H9 (cell line): ENCODE measurements around the gene AIFM3. TPM values are rescaled to one million over a fixed set of nuclear protein-coding genes. Genes with fewer than 3 reads are reported as not detected.

ENCODE experiments used
- DNase-seq: peaks from one replicate; pipeline ENCODE4 v3.0.0-alpha.2; 2017
- H2AFZ ChIP-seq: one replicate; pipeline ENCODE4 v1.6.1; 2013; ENCODE audit warnings: mild to moderate bottlenecking, low read length, control low read depth, moderate library complexity
- H2AK5ac ChIP-seq: 2 replicates; pipeline ENCODE4 v1.6.1; 2013; ENCODE audit warnings: low read length, control low read depth, mixed read lengths; ENCODE audit not compliant: insufficient read length
- H2BK120ac ChIP-seq: one replicate; pipeline ENCODE4 v1.6.1; 2013; ENCODE audit warnings: low read depth, mild to moderate bottlenecking, low read length, control low read depth, inconsistent platforms; ENCODE audit not compliant: poor library complexity, severe bottlenecking
- H2BK12ac ChIP-seq: 2 replicates; pipeline ENCODE4 v1.6.1; 2013; ENCODE audit warnings: low read length, control low read depth, mixed read lengths, low read depth; ENCODE audit not compliant: insufficient read length
- H2BK15ac ChIP-seq: 2 replicates; pipeline ENCODE4 v1.6.1; 2013; ENCODE audit warnings: low read depth, low read length, control low read depth
- H2BK20ac ChIP-seq: one replicate; pipeline ENCODE4 v1.6.1; 2013; ENCODE audit warnings: low read depth, mild to moderate bottlenecking, low read length, control low read depth, inconsistent platforms; ENCODE audit not compliant: poor library complexity, severe bottlenecking
- H2BK5ac ChIP-seq: 2 replicates; pipeline ENCODE4 v1.6.1; 2013; ENCODE audit warnings: low read length, control low read depth, mixed read lengths; ENCODE audit not compliant: insufficient read length
- H3K14ac ChIP-seq: 2 replicates; pipeline ENCODE4 v1.6.1; 2013; ENCODE audit warnings: low read length, control low read depth; ENCODE audit not compliant: insufficient read depth
- H3K18ac ChIP-seq: 2 replicates; pipeline ENCODE4 v1.6.1; 2013; ENCODE audit warnings: low read depth, mild to moderate bottlenecking, mixed read lengths, low read length, control low read depth; ENCODE audit not compliant: insufficient read length
- H3K23ac ChIP-seq: 2 replicates; pipeline ENCODE4 v1.6.1; 2013; ENCODE audit warnings: low read length, control low read depth, mixed read lengths, low read depth; ENCODE audit not compliant: insufficient read length
- H3K23me2 ChIP-seq: 2 replicates; pipeline ENCODE4 v1.6.1; 2013; ENCODE audit warnings: low read depth, mild to moderate bottlenecking, mixed read lengths, low read length, control low read depth; ENCODE audit not compliant: insufficient read length, poor library complexity, severe bottlenecking
- H3K27ac ChIP-seq: 2 replicates; pipeline ENCODE4 v1.5.1; 2013; ENCODE audit warnings: low read length, control low read depth, mixed read lengths, low read depth; ENCODE audit not compliant: insufficient read length
- H3K27me3 ChIP-seq: 2 replicates; pipeline ENCODE4 v1.6.1; 2013; ENCODE audit warnings: low read length, control low read depth, inconsistent platforms; ENCODE audit not compliant: insufficient read depth
- H3K4ac ChIP-seq: 2 replicates; pipeline ENCODE4 v1.6.1; 2013; ENCODE audit warnings: low read depth, mild to moderate bottlenecking, control low read depth, inconsistent platforms, low read length, moderate library complexity
- H3K4me1 ChIP-seq: 2 replicates; pipeline ENCODE4 v1.6.1; 2013; ENCODE audit warnings: low read length, control low read depth, inconsistent platforms; ENCODE audit not compliant: insufficient read depth
- H3K4me2 ChIP-seq: 2 replicates; pipeline ENCODE4 v1.6.1; 2013; ENCODE audit warnings: low read length, control low read depth, mixed read lengths; ENCODE audit not compliant: insufficient read length, insufficient read depth
- H3K56ac ChIP-seq: 2 replicates; pipeline ENCODE4 v1.6.1; 2013; ENCODE audit warnings: low read depth, mild to moderate bottlenecking, mixed read lengths, low read length, control low read depth; ENCODE audit not compliant: insufficient read length
- H3K79me1 ChIP-seq: 2 replicates; pipeline ENCODE4 v1.6.1; 2013; ENCODE audit warnings: low read depth, mild to moderate bottlenecking, moderate library complexity, low read length, control low read depth, inconsistent platforms; ENCODE audit not compliant: insufficient read depth, poor library complexity, severe bottlenecking
- H3K79me2 ChIP-seq: 2 replicates; pipeline ENCODE4 v1.6.1; 2013; ENCODE audit warnings: low read length, control low read depth, inconsistent platforms; ENCODE audit not compliant: insufficient read depth
- H3K9ac ChIP-seq: 2 replicates; pipeline ENCODE4 v1.6.1; 2013; ENCODE audit warnings: low read length, control low read depth, mixed read lengths; ENCODE audit not compliant: insufficient read length; ENCODE audit errors: extremely low read depth
- H3K9me3 ChIP-seq: one replicate; pipeline ENCODE4 v1.6.1; 2013; ENCODE audit warnings: low read depth, low read length, inconsistent platforms; ENCODE audit not compliant: control insufficient read depth
- H3T11ph ChIP-seq: one replicate; pipeline ENCODE4 v1.6.1; 2013; ENCODE audit warnings: mild to moderate bottlenecking, low read length, control low read depth, inconsistent platforms
- H4K20me1 ChIP-seq: one replicate; pipeline ENCODE4 v1.6.1; 2013; ENCODE audit not compliant: control insufficient read depth, insufficient read length, insufficient read depth
- H4K5ac ChIP-seq: 2 replicates; pipeline ENCODE4 v1.6.1; 2013; ENCODE audit warnings: low read depth, mild to moderate bottlenecking, mixed read lengths, low read length, control low read depth; ENCODE audit not compliant: insufficient read length
- H4K8ac ChIP-seq: replicated peaks from 2 replicates; pipeline ENCODE4 v1.6.1; 2013; ENCODE audit warnings: low read length, control low read depth, mixed read lengths, low read depth; ENCODE audit not compliant: insufficient read length
- H4K91ac ChIP-seq: 2 replicates; pipeline ENCODE4 v1.6.1; 2013; ENCODE audit warnings: low read depth, mild to moderate bottlenecking, moderate library complexity, mixed read lengths, low read length, control low read depth; ENCODE audit not compliant: insufficient read length
- H3K27ac Mint-ChIP-seq, 3 experiments: 2 replicates in 2 of 3; 3 replicates in 1 of 3; pipeline ENCODE4 v1.8.0; 2020 to 2021; ENCODE audit warnings: mixed read lengths in 3 of 3, mild to moderate bottlenecking in 1 of 3, moderate library complexity in 1 of 3
- H3K27me3 Mint-ChIP-seq: 2 replicates; pipeline ENCODE4 v1.8.0; 2021; ENCODE audit warnings: low read depth, mild to moderate bottlenecking, moderate library complexity, mixed read lengths
- H3K36me3 Mint-ChIP-seq, 3 experiments: 2 replicates in 2 of 3; 3 replicates in 1 of 3; pipeline ENCODE4 v1.8.0; 2020 to 2021; ENCODE audit warnings: low read depth in 3 of 3, mixed read lengths in 3 of 3; ENCODE audit not compliant: insufficient read depth in 1 of 3
- H3K4me1 Mint-ChIP-seq, 2 experiments: 2 replicates each; pipeline ENCODE4 v1.8.0; 2020; ENCODE audit warnings: mixed read lengths in 2 of 2
- H3K4me3 Mint-ChIP-seq, 2 experiments: 2 replicates in 1 of 2; 3 replicates in 1 of 2; pipeline ENCODE4 v1.8.0; 2020 to 2021; ENCODE audit warnings: mild to moderate bottlenecking in 2 of 2, mixed read lengths in 2 of 2, moderate library complexity in 1 of 2
- H3K9me3 Mint-ChIP-seq, 2 experiments: 2 replicates in 1 of 2; 3 replicates in 1 of 2; pipeline ENCODE4 v1.8.0; 2020; ENCODE audit warnings: mild to moderate bottlenecking in 2 of 2, mixed read lengths in 2 of 2, moderate library complexity in 1 of 2
- CTCF ChIP-seq: fragments of 200-600 bp; sonication (generic); conservative IDR thresholded peaks from 3 replicates; pipeline ENCODE4 v1.8.0; 2021; ENCODE audit warnings: antibody characterized with exemption, mild to moderate bottlenecking
- WGBS: extraction: QIAGEN DNeasy Blood & Tissue Kit; methylation state at CpG from one replicate; pipeline ENCODE4 v1.1.7; 2013; ENCODE audit warnings: missing lambda C conversion rate, low lambda C conversion rate, mixed read lengths; ENCODE audit not compliant: insufficient read length; ENCODE audit errors: extremely low coverage; 5-methylcytosine and 5-hydroxymethylcytosine counted together
- total RNA-seq: library from RNA; stranded (reverse); gene quantifications from 2 replicates; pipeline ENCODE4 v1.2.1, GENCODE V29; 2021

The AIFM3 gene
- total RNA-seq, 1 experiment from 2014 or later: 1.9 TPM

- Histone ChIP-seq H4K91ac (no peak overlapping the region), H3K23me2 (no peaks in the 10 kb centered on the region), H3T11ph (no peak overlapping the region), H2BK5ac (no peak overlapping the region), H3K4me2 (no peak overlapping the region), H4K20me1 (no peaks in the 10 kb centered on the region), H3K4ac (no peak overlapping the region), H2BK120ac (no peak overlapping the region), H3K9me3 (no peaks in the 10 kb centered on the region), H3K4me1 (no peaks in the 10 kb centered on the region), H4K5ac (no peak overlapping the region), H3K9ac (no peak overlapping the region), H2BK20ac (no peak overlapping the region), H3K79me2 (no peaks in the 10 kb centered on the region), H3K18ac (no peak overlapping the region), H2BK12ac (no peak overlapping the region), H4K8ac (no peak overlapping the region), H3K27me3 (no peaks in the 10 kb centered on the region), H2BK15ac (no peak overlapping the region), H2AK5ac (no peak overlapping the region), H3K23ac (no peak overlapping the region), H3K27ac (no peak overlapping the region), H2AFZ (no peak overlapping the region), H3K14ac (no peak overlapping the region), H3K79me1 (no peaks in the 10 kb centered on the region), H3K56ac (no peak overlapping the region)
- Mint-ChIP-seq H3K27ac (no peak overlapping the region), H3K27me3 (no peaks in the 10 kb centered on the region), H3K4me1 (0 out of 4 replicates have a peak, but pooled peaks cover 0 to 2% of the 10 kb centered on the region in 2 experiments), H3K4me3 (no peak overlapping the region), H3K9me3 (no peaks in the 10 kb centered on the region), H3K36me3 (peaks cover 2 to 26% (median 8%) of the 10 kb centered on the region in 3 experiments; a peak in 6 of 7 replicates)
- WGBS: no CpG with 5 or more reads among the region's 30 CpGs
- TF ChIP-seq CTCF: no peak
- no peak for DNase-seq
Observed at GRCh38 chr22:20994128-20994901, 27.3 kb downstream of the AIFM3 start.
